GM23338 (cell line): ENCODE measurements around the gene CNRIP1. TPM values are rescaled to one million over a fixed set of nuclear protein-coding genes. Genes with fewer than 3 reads are reported as not detected.

Source experiments
- ATAC-seq: fragments of 200-7000 bp; cut with Tn5 transposase; 3 replicates; pipeline ENCODE4 v1.9.1; 2020
- DNase-seq: peaks from one replicate; pipeline ENCODE4 v3.0.0-alpha.2; 2015; ENCODE audit warnings: low spot score
- H2AFZ ChIP-seq: fragments of 200-600 bp; sonication (generic); 2 replicates; pipeline ENCODE4 v1.8.0; 2016; ENCODE audit warnings: antibody characterized with exemption, mild to moderate bottlenecking, moderate library complexity
- H3F3A ChIP-seq: fragments of 200-600 bp; sonication (generic); replicated peaks from 2 replicates; pipeline ENCODE4 v1.8.0; 2017; ENCODE audit warnings: antibody characterized with exemption, mixed run types, low read depth
- H3K27ac ChIP-seq: fragments of 200-600 bp; sonication (generic); 2 replicates; pipeline ENCODE4 v1.6.1; 2016; ENCODE audit warnings: low read depth
- H3K27me3 ChIP-seq: fragments of 200-600 bp; sonication (generic); 2 replicates; pipeline ENCODE4 v1.8.0; 2016; ENCODE audit warnings: mild to moderate bottlenecking, mixed run types, moderate library complexity; ENCODE audit not compliant: insufficient read depth
- H3K36me3 ChIP-seq: fragments of 200-600 bp; sonication (generic); 2 replicates; pipeline ENCODE4 v1.8.0; 2016; ENCODE audit warnings: mild to moderate bottlenecking; ENCODE audit not compliant: insufficient read depth
- H3K4me1 ChIP-seq: fragments of 200-600 bp; sonication (generic); 2 replicates; pipeline ENCODE4 v1.8.0; 2016; ENCODE audit warnings: mild to moderate bottlenecking, moderate library complexity; ENCODE audit not compliant: insufficient read depth
- H3K4me2 ChIP-seq: fragments of 200-600 bp; sonication (generic); 2 replicates; pipeline ENCODE4 v1.7.1; 2017; ENCODE audit warnings: mixed run types
- H3K4me3 ChIP-seq: fragments of 200-600 bp; sonication (generic); 2 replicates; pipeline ENCODE4 v1.6.1; 2016; ENCODE audit warnings: mixed run types
- H3K79me2 ChIP-seq: fragments of 200-600 bp; sonication (generic); replicated peaks from 2 replicates; pipeline ENCODE4 v1.8.0; 2017; ENCODE audit warnings: mild to moderate bottlenecking; ENCODE audit not compliant: insufficient read depth
- H3K9me2 ChIP-seq: fragments of 200-600 bp; sonication (generic); 2 replicates; pipeline ENCODE4 v1.8.0; 2017; ENCODE audit not compliant: insufficient read depth
- H4K20me1 ChIP-seq: fragments of 200-600 bp; sonication (generic); replicated peaks from 2 replicates; pipeline ENCODE4 v1.8.0; 2017; ENCODE audit warnings: mild to moderate bottlenecking; ENCODE audit not compliant: insufficient read depth
- H3K27ac Mint-ChIP-seq: 2 replicates; pipeline ENCODE4 v1.8.0; 2020; ENCODE audit warnings: inconsistent platforms, mild to moderate bottlenecking, moderate library complexity, mixed read lengths
- H3K27me3 Mint-ChIP-seq: 3 replicates; pipeline ENCODE4 v1.8.0; 2022; ENCODE audit warnings: low read depth, mild to moderate bottlenecking, moderate library complexity, mixed read lengths, inconsistent platforms; ENCODE audit not compliant: insufficient read depth, poor library complexity
- H3K36me3 Mint-ChIP-seq: 3 replicates; pipeline ENCODE4 v1.8.0; 2021; ENCODE audit warnings: low read depth, mild to moderate bottlenecking, inconsistent platforms, moderate library complexity, mixed read lengths
- H3K4me1 Mint-ChIP-seq: 3 replicates; pipeline ENCODE4 v1.8.0; 2020; ENCODE audit warnings: mild to moderate bottlenecking, inconsistent platforms, mixed read lengths
- H3K4me3 Mint-ChIP-seq: 3 replicates; pipeline ENCODE4 v1.8.0; 2021; ENCODE audit warnings: moderate library complexity, mild to moderate bottlenecking, inconsistent platforms, mixed read lengths
- H3K9me3 Mint-ChIP-seq: 3 replicates; pipeline ENCODE4 v1.8.0; 2020; ENCODE audit warnings: moderate library complexity, mild to moderate bottlenecking, inconsistent platforms, mixed read lengths
- CREB1 ChIP-seq: fragments of 250-450 bp; sonication (Bioruptor Pico); IDR thresholded peaks from 2 replicates; pipeline ENCODE4 v1.5.0; 2020; ENCODE audit warnings: low read depth, mild to moderate bottlenecking, moderate library complexity
- CTCF ChIP-seq, 2 experiments: fragments of 200-600 bp in 1 of 2; sonication (generic) in 1 of 2; conservative IDR thresholded peaks; 2 replicates each; pipeline versions ENCODE4 v1.5.1 to v1.6.1; 2016 to 2017; ENCODE audit warnings: antibody characterized with exemption in 2 of 2, low read depth in 2 of 2, mild to moderate bottlenecking in 2 of 2, moderate library complexity in 1 of 2
- ETS1 ChIP-seq: IDR thresholded peaks from 2 replicates; pipeline ENCODE4 v1.6.1; 2016; ENCODE audit warnings: antibody characterized with exemption
- EZH2phosphoT487 ChIP-seq: fragments of 200-600 bp; sonication (generic); IDR thresholded peaks from one replicate; pipeline ENCODE4 v1.8.1; 2018; ENCODE audit warnings: antibody characterized with exemption; ENCODE audit not compliant: unreplicated experiment
- NANOG ChIP-seq: IDR thresholded peaks from 2 replicates; pipeline ENCODE4 v1.6.1; 2016; ENCODE audit warnings: antibody characterized with exemption, borderline replicate concordance
- REST ChIP-seq: IDR thresholded peaks from one replicate; pipeline ENCODE4 v1.6.1; 2018; ENCODE audit warnings: antibody characterized with exemption; ENCODE audit not compliant: unreplicated experiment
- STAT1 ChIP-seq: IDR thresholded peaks from one replicate; pipeline ENCODE4 v1.6.1; 2016; ENCODE audit warnings: antibody characterized with exemption; ENCODE audit not compliant: unreplicated experiment
- ZNF331 ChIP-seq: fragments of 250-450 bp; sonication (Bioruptor Pico); IDR thresholded peaks from 2 replicates; pipeline ENCODE4 v1.5.0; 2020; ENCODE audit warnings: low read depth, mild to moderate bottlenecking, moderate library complexity
- polyA plus RNA-seq: library from polyadenylated mRNA; unstranded; fragments of >200 nt; fragmentation: Nextera tagmentation; extraction: Ambion mirVana; gene quantifications from 2 replicates; pipeline ENCODE4 v1.2.1, GENCODE V29; 2016
- total RNA-seq: library from RNA; depleted of rRNA; stranded (reverse); fragments of >200 nt; shearing (Covaris generic); gene quantifications from 2 replicates; pipeline ENCODE4 v1.2.3, GENCODE V29; 2014

The CNRIP1 gene
- total and polyA plus RNA-seq, 2 experiments from 2014 or later: 5.9 to 6.9 TPM

- peak; percentile 72 for DNase-seq
Measured at GRCh38 chr2:68318914-68319397, 793 bp downstream of the CNRIP1 start.

More at GRCh38 chr2:68318914-68319397, 793 bp downstream of the CNRIP1 start:
- Mint-ChIP-seq H3K4me1 (peaks cover 6% of the 10 kb centered on the region; the same call in 2 of the 3 replicates), H3K27me3 (peaks cover 37% of the 10 kb centered on the region), H3K27ac (no peak overlapping the region), H3K4me3 (peak overlapping the region; percentile 88), H3K9me3 (no peaks in the 10 kb centered on the region), H3K36me3 (no peaks in the 10 kb centered on the region)
- no peaks in the 10 kb centered on the region for H3K79me2 ChIP-seq
- H3K36me3 ChIP-seq: no peaks in the 10 kb centered on the region
- H2AFZ ChIP-seq: peak overlapping the region; percentile 100
- no peak for ATAC-seq
- no peaks in the 10 kb centered on the region for H3K9me2 ChIP-seq
- H3K27me3 ChIP-seq: peaks cover 48% of the 10 kb centered on the region
- H3K27ac ChIP-seq: no peak overlapping the region
- H3K4me2 ChIP-seq: peak overlapping the region; percentile 97
- H3K4me1 ChIP-seq: peaks cover 8% of the 10 kb centered on the region
- peak overlapping the region; percentile 81 for H3K4me3 ChIP-seq
- no peaks in the 10 kb centered on the region for H3F3A ChIP-seq
- no peak for TF ChIP-seq NANOG
- no peak for TF ChIP-seq ZNF331 (CRISPR knock-in tag)
- TF ChIP-seq REST: no peak
- TF ChIP-seq ETS1: no peak
- TF ChIP-seq STAT1: no peak
- no peak for TF ChIP-seq CTCF (conservative IDR thresholded peaks at IDR 0.05; ENCODE audit: low read depth in 2 of 2)
- no peak for TF ChIP-seq CREB1 (CRISPR knock-in tag)
- TF ChIP-seq EZH2phosphoT487: no peak
- no peaks in the 10 kb centered on the region for H4K20me1 ChIP-seq
